Hair follicular keratinocyte (primary cell): ENCODE measurements around the gene TBC1D32. TPM values are rescaled to one million over a fixed set of nuclear protein-coding genes. Genes with fewer than 3 reads are reported as not detected.

ENCODE experiments used
- total RNA-seq: library from RNA; depleted of rRNA; stranded (reverse); fragments of >200 nt; gene quantifications from 2 replicates; pipeline ENCODE4 v1.2.3, GENCODE V29; 2015

Gene TBC1D32
- 4.1 and 5.2 TPM in 2 replicates for total RNA-seq

GRCh38 chr6:121334299-121335086 is at the start of gene TBC1D32:
Gene TBC1D32, minus strand, starts transcription at chr6:121334480. Its CDS starts 50 bp downstream, at chr6:121334430.

Other genes with a start within 250 kb of the TBC1D32 start
- 78.1 and 103 TPM in 2 replicates for gene GJA1, start 101.2 kb upstream of the TBC1D32 start, total RNA-seq